Heart right ventricle (tissue), 16 donors: ENCODE results near the gene RALGAPA1. TPM values are rescaled to one million over a fixed set of nuclear protein-coding genes. Genes with fewer than 3 reads are reported as not detected.

Experiments
- ATAC-seq, 8 donors: fragments of 200-7000 bp; cut with Tn5 transposase; one replicate each; pipeline ENCODE4 v1.9.1; 2020; ENCODE audit warnings: mild to moderate bottlenecking in 8 of 8, moderate library complexity in 8 of 8, moderate number of reproducible peaks in 1 of 8
- DNase-seq, 2 donors: peaks; one replicate each; pipeline ENCODE4 v3.0.0-alpha.2; 2020
- H3K27ac ChIP-seq, 10 donors: fragments of 200-600 bp; sonication (generic) in 2 of 10; one replicate each; pipeline versions ENCODE4 v1.5.0 to v1.8.0; 2020 to 2022; ENCODE audit warnings: mild to moderate bottlenecking in 3 of 10
- H3K27me3 ChIP-seq, 7 donors: fragments of 200-600 bp; one replicate each; pipeline ENCODE4 v1.8.0; 2021 to 2022; ENCODE audit warnings: mild to moderate bottlenecking in 2 of 7
- H3K36me3 ChIP-seq, 9 donors: fragments of 200-600 bp; sonication (generic) in 1 of 9; one replicate each; pipeline versions ENCODE4 v1.5.0 to v1.8.0; 2020 to 2022; ENCODE audit warnings: mild to moderate bottlenecking in 2 of 9
- H3K4me1 ChIP-seq, 9 donors: fragments of 200-600 bp; sonication (generic) in 1 of 9; one replicate each; pipeline versions ENCODE4 v1.5.0 to v1.8.0; 2020 to 2022; ENCODE audit warnings: mild to moderate bottlenecking in 4 of 9
- H3K4me3 ChIP-seq, 10 donors: fragments of 200-600 bp; sonication (generic) in 2 of 10; one replicate each; pipeline versions ENCODE4 v1.5.0 to v1.8.0; 2020 to 2022; ENCODE audit warnings: mild to moderate bottlenecking in 7 of 10, moderate library complexity in 2 of 10
- H3K9me3 ChIP-seq, 11 donors: fragments of 200-600 bp in 10 of 11; sonication (generic) in 2 of 11; one replicate each; pipeline versions ENCODE4 v1.5.0 to v1.8.0; 2013 to 2022; ENCODE audit warnings: mild to moderate bottlenecking in 2 of 11, control low read depth in 1 of 11, moderate library complexity in 1 of 11
- WGBS, 2 donors: extraction: QIAGEN DNeasy Blood & Tissue Kit; methylation state at CpG; one replicate each; pipeline ENCODE4 v1.1.7; 2013; ENCODE audit warnings: inconsistent platforms in 1 of 2; 5-methylcytosine and 5-hydroxymethylcytosine counted together
- intact Hi-C, 10 donors: fragments of 100-400 bp; cut with DNase I; formaldehyde crosslinking; loops; one replicate each; pipeline versions ENCODE4 v1.11.1 to v1.14.2; 2022
- polyA plus RNA-seq, 2 donors: library from polyadenylated mRNA; stranded (reverse); fragments of 200-250 nt; gene quantifications; one replicate each; pipeline ENCODE4 v1.2.3, GENCODE V29; 2013
- total RNA-seq, 10 donors: library from RNA; stranded (reverse); fragmentation: NEBNext Ultra II Directional in 3 of 10; extraction: Animal tissue kit (Norgen Biotek cat#: 25700) in 3 of 10; gene quantifications; one replicate each; pipeline versions ENCODE4 v1.2.1 to v1.2.4, GENCODE V29; 2021 to 2023
- TF ChIP-seq, protein P1 (sequence below), 9 donors: fragments of 200-600 bp; sonication (generic) in 2 of 9; IDR thresholded peaks; one replicate each; pipeline versions ENCODE4 v1.5.0 to v1.8.0; 2021 to 2022; ENCODE audit warnings: antibody characterized with exemption in 9 of 9, mild to moderate bottlenecking in 5 of 9, moderate library complexity in 1 of 9
- donor health status: Arrhythmogenic right ventricular cardiomyopathy.
- donor health status: ischemic (EF 13 %, LVEDD 7.1; RV severe dilation, severe dysfunction).
- donor health status: healthy with polysubstance abuse.
- donor health status: DM: no; HTN: yes; CAD: no.
- donor health status: DM: no; HTN: no; CAD: no.
- donor health status: ischemic (EF 25% LVEDD 6.9; RV normal size, moderate dysfunction).
- donor health status: ischemic (EF 25% LVEDD 5.7; RV mildly dilated, moderate dysfunction).
- donor health status: healthy.
- donor health status: DM: yes; HTN: yes; CAD: no.
- donor health status: Ischemic cardiomyopathy.
- donor health status: ischemic (EF 35%, LVEDD 5.7; RV mildly dilated, moderate dysfunction).
- donor health status: nonischemic (EF 11% LVEDD 7.7; RV severe dilation, severe dysfunction).
- donor health status: DM: yes; HTN: yes; CAD: no.
- donor health status: PGD.
- donor health status: ischemic (EF 29% LVEDD 5.4; RV normal size, mild dysfunction).
- donor health status: nonischemic (EF 23%, LVEDD 6.1; RV moderate dilation, normal function).

Gene RALGAPA1
- total and polyA plus RNA-seq, 12 donors: 7.9 to 43.6 (median 35.3) TPM

GRCh38 chr14:35747379-35747778 is 61.7 kb downstream of the RALGAPA1 start:
- DNase-seq (no peak), ATAC-seq (no peak)
- Histone ChIP-seq H3K27ac (no peak overlapping the region), H3K4me3 (no peak overlapping the region), H3K36me3 (peaks cover 0 to 99% (median 43%) of the 10 kb centered on the region in 9 donors), H3K9me3 (no peaks in the 10 kb centered on the region), H3K27me3 (no peaks in the 10 kb centered on the region), H3K4me1 (no peaks in the 10 kb centered on the region)
- intact Hi-C loops: no loop called here
- TF ChIP-seq, protein P1, sequence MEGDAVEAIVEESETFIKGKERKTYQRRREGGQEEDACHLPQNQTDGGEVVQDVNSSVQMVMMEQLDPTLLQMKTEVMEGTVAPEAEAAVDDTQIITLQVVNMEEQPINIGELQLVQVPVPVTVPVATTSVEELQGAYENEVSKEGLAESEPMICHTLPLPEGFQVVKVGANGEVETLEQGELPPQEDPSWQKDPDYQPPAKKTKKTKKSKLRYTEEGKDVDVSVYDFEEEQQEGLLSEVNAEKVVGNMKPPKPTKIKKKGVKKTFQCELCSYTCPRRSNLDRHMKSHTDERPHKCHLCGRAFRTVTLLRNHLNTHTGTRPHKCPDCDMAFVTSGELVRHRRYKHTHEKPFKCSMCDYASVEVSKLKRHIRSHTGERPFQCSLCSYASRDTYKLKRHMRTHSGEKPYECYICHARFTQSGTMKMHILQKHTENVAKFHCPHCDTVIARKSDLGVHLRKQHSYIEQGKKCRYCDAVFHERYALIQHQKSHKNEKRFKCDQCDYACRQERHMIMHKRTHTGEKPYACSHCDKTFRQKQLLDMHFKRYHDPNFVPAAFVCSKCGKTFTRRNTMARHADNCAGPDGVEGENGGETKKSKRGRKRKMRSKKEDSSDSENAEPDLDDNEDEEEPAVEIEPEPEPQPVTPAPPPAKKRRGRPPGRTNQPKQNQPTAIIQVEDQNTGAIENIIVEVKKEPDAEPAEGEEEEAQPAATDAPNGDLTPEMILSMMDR (IDR thresholded peaks at IDR 0.05): no peak

GRCh38 chr14:35742442-35742841 is 66.7 kb downstream of the RALGAPA1 start:
- TF ChIP-seq, protein P1 (IDR thresholded peaks at IDR 0.05): no peak
- no peak for ATAC-seq

DNA sequence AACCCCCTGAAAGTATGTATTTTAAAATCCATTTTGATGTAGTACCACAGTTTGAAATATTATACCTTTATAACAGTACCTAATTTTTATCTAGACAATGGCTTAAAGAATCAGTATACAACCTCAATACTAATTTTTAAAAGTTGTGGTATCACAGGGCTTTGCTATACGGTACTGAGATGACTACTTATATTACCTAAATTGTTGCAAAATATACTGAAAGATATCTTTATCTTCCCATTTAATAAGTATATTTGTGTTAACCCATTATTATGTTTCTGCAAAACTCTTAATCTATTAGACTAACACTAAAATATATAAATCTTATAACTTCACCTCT is 67.1 kb downstream of the RALGAPA1 start:
- Histone ChIP-seq H3K27me3 (no peaks in the 10 kb centered on the region), H3K27ac (no peak overlapping the region), H3K36me3 (peaks cover 0 to 99% (median 26%) of the 10 kb centered on the region in 9 donors), H3K4me3 (no peak overlapping the region), H3K9me3 (no peaks in the 10 kb centered on the region), H3K4me1 (no peaks in the 10 kb centered on the region)
- intact Hi-C loops: no loop called here
- DNase-seq (no peak), ATAC-seq (no peak)
- TF ChIP-seq, protein P1 (IDR thresholded peaks at IDR 0.05): no peak
- 95 to 98% methylated on average over 1 of the region's 1 CpG for WGBS, 2 donors

More at GRCh38 chr14:35742442-35742841, 66.7 kb downstream of the RALGAPA1 start:
- WGBS, 2 donors: 99 to 100% methylated on average over 1 of the region's 1 CpG
- intact Hi-C loops: no loop called here
- Histone ChIP-seq H3K4me3 (no peak overlapping the region), H3K27me3 (no peaks in the 10 kb centered on the region), H3K27ac (no peak overlapping the region), H3K9me3 (no peaks in the 10 kb centered on the region), H3K36me3 (peaks cover 0 to 99% (median 26%) of the 10 kb centered on the region in 9 donors), H3K4me1 (no peaks in the 10 kb centered on the region)
- no peak for DNase-seq

DNA sequence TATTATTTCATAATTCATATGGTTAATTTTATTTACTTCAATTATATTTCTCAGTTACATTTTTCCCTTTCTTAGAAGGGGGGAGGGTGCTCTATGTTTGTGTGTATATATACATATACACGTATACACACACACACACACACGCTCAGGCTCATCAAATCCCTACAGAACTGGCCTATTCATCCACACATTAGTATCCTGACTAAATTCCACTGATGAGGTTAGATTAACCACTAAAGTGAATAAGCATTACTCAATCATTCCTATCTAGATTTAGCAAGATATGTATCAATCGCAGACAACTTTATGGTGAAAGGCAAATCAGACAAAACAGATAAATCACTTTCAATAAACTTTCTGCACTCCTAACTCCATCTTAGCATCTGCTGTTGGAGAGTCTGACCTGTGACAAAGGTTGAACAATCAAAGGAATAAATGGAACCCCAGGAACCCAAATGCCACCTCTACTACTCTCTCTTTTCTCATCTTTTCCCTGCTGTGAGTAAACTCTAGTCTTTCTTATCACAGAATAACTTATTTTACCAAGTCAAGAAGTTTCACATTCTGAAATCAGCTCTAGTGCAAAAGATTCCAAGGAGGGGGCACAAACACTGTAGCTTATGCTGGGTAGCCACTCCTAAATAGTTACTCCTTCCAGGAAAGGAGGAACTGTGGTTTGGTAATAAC is 67.6 kb downstream of the RALGAPA1 start:
- intact Hi-C loops: no loop called here
- DNase-seq (no peak), ATAC-seq (no peak)
- Histone ChIP-seq H3K4me3 (no peak overlapping the region), H3K9me3 (no peaks in the 10 kb centered on the region), H3K4me1 (no peaks in the 10 kb centered on the region), H3K36me3 (peaks cover 0 to 99% (median 28%) of the 10 kb centered on the region in 9 donors), H3K27me3 (no peaks in the 10 kb centered on the region), H3K27ac (no peak overlapping the region)
- WGBS, 2 donors: 96 to 99% methylated on average over 3 of the region's 3 CpGs
- TF ChIP-seq, protein P1 (IDR thresholded peaks at IDR 0.05): no peak
